ENCODE results near the gene SPARCL1. TPM values are rescaled to one million over a fixed set of nuclear protein-coding genes. Genes with fewer than 3 reads are reported as not detected.

SPARCL1 gene
- total and polyA plus RNA-seq, 10 of the 15 experiments (the other 5 are each of a cell fraction or from before 2014, with no cell fraction given): 0.10 to 1.1 TPM; not detected in 8

DNA sequence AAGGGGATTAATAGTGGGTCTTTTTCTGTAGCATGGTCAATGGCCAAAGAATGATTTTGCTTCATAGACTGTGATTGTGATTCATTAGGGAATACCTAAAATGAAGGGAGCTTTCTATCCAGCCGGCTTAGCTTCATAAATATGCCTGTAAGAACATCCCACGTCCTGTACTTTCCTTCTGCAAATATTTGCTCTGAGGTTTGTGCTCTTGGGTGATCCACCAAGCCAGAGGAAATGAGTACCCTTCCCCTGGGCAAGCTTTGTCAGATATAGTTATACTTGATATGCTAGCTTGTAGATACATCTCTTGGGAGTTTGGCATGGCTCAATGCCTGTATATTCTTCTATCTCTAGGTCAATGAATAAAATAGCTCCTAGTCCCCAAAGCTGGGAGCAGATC is 28.2 kb upstream of the SPARCL1 start:
- DNase-seq (ENCODE audit: low read depth, low spot score) (no peak), ATAC-seq (no peak), FAIRE-seq (no peak)
- no peak overlapping the region for H3K27ac ChIP-seq (ENCODE audit: control insufficient read depth, insufficient read depth)
- intact Hi-C loops (cut with micrococcal nuclease; ENCODE audit: unreplicated experiment): no loop called here
- no peak overlapping the region for H3K4me3 ChIP-seq
- H3K9me3 ChIP-seq (replicated peaks; ENCODE audit: control insufficient read depth, insufficient read depth, low read length): no peaks in the 10 kb centered on the region
- H3K79me2 ChIP-seq (ENCODE audit: control insufficient read depth, insufficient read depth, low read length): no peaks in the 10 kb centered on the region
- no peaks in the 10 kb centered on the region for H3K27me3 ChIP-seq (replicated peaks in 1 of 2; ENCODE audit: control insufficient read depth in 2 of 2, insufficient read depth in 2 of 2, low read length in 1 of 2)
- H3K4me1 ChIP-seq (ENCODE audit: control insufficient read depth, insufficient read depth, low read length): no peaks in the 10 kb centered on the region
- H3K36me3 ChIP-seq (ENCODE audit: control insufficient read depth in 2 of 2, insufficient read depth in 2 of 2, low read length in 1 of 2): no peaks in the 10 kb centered on the region
- no peak overlapping the region for H3K9ac ChIP-seq (ENCODE audit: control insufficient read depth, insufficient read depth, low read length)
- CTCF ChIA-PET: interaction anchor here (0.8 to 1.8 kb wide), 2 partner anchors 13 to 59 kb away, joined by 4 read pairs; no protein-coding TSS in a partner anchor
- H4K20me1 ChIP-seq (ENCODE audit: control insufficient read depth, insufficient read depth): no peaks in the 10 kb centered on the region
- POLR2A ChIA-PET: no interaction called here
- WGBS (ENCODE audit: insufficient coverage, insufficient replicate concordance, low lambda C conversion rate, missing lambda C conversion rate): 29% methylated on average over 2 of the region's 2 CpGs
- in situ Hi-C loops (cut with MboI): no loop called here
- H3K4me2 ChIP-seq (ENCODE audit: control insufficient read depth, insufficient read depth): no peak overlapping the region
- SMC1A ChIA-PET (ENCODE audit: uncharacterized antibody, unreplicated experiment): interaction anchor here (1.1 to 1.2 kb wide), 2 partner anchors 37 to 53 kb away, joined by 3 read pairs; no protein-coding TSS in a partner anchor
- no peak overlapping the region for H2AFZ ChIP-seq (ENCODE audit: control insufficient read depth, low read depth, low read length)
- no TSS peak for BruUV-seq (replicated peaks)
- RAD21 ChIA-PET (ENCODE audit: unreplicated experiment): no interaction called here
- TF ChIP-seq, protein P1, sequence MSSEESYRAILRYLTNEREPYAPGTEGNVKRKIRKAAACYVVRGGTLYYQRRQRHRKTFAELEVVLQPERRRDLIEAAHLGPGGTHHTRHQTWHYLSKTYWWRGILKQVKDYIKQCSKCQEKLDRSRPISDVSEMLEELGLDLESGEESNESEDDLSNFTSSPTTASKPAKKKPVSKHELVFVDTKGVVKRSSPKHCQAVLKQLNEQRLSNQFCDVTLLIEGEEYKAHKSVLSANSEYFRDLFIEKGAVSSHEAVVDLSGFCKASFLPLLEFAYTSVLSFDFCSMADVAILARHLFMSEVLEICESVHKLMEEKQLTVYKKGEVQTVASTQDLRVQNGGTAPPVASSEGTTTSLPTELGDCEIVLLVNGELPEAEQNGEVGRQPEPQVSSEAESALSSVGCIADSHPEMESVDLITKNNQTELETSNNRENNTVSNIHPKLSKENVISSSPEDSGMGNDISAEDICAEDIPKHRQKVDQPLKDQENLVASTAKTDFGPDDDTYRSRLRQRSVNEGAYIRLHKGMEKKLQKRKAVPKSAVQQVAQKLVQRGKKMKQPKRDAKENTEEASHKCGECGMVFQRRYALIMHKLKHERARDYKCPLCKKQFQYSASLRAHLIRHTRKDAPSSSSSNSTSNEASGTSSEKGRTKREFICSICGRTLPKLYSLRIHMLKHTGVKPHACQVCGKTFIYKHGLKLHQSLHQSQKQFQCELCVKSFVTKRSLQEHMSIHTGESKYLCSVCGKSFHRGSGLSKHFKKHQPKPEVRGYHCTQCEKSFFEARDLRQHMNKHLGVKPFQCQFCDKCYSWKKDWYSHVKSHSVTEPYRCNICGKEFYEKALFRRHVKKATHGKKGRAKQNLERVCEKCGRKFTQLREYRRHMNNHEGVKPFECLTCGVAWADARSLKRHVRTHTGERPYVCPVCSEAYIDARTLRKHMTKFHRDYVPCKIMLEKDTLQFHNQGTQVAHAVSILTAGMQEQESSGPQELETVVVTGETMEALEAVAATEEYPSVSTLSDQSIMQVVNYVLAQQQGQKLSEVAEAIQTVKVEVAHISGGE (CRISPR knock-in tag; IDR thresholded peaks at IDR 0.05): no peak
- no peak for TF ChIP-seq SREBF1 (IDR thresholded peaks at IDR 0.05; ENCODE audit: low read length)
- TF ChIP-seq CBX5 (IDR thresholded peaks at IDR 0.05; ENCODE audit: low read depth): no peak
- TF ChIP-seq POLR2A (IDR thresholded peaks at IDR 0.05; ENCODE audit: low read depth, low read length): no peak
- TF ChIP-seq MEF2B (IDR thresholded peaks at IDR 0.05; ENCODE audit: partially characterized antibody, poor library complexity, severe bottlenecking): no peak
- TF ChIP-seq RB1 (IDR thresholded peaks at IDR 0.05; ENCODE audit: borderline replicate concordance): no peak
- no peak for TF ChIP-seq RCOR1 (conservative IDR thresholded peaks at IDR 0.05; ENCODE audit: low read depth, low read length)
- no peak for TF ChIP-seq STAT1 (conservative IDR thresholded peaks at IDR 0.05)
- TF ChIP-seq, protein P2, sequence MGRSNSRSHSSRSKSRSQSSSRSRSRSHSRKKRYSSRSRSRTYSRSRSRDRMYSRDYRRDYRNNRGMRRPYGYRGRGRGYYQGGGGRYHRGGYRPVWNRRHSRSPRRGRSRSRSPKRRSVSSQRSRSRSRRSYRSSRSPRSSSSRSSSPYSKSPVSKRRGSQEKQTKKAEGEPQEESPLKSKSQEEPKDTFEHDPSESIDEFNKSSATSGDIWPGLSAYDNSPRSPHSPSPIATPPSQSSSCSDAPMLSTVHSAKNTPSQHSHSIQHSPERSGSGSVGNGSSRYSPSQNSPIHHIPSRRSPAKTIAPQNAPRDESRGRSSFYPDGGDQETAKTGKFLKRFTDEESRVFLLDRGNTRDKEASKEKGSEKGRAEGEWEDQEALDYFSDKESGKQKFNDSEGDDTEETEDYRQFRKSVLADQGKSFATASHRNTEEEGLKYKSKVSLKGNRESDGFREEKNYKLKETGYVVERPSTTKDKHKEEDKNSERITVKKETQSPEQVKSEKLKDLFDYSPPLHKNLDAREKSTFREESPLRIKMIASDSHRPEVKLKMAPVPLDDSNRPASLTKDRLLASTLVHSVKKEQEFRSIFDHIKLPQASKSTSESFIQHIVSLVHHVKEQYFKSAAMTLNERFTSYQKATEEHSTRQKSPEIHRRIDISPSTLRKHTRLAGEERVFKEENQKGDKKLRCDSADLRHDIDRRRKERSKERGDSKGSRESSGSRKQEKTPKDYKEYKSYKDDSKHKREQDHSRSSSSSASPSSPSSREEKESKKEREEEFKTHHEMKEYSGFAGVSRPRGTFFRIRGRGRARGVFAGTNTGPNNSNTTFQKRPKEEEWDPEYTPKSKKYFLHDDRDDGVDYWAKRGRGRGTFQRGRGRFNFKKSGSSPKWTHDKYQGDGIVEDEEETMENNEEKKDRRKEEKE (IDR thresholded peaks at IDR 0.05): no peak
- no peak for TF ChIP-seq BRCA1 (IDR thresholded peaks at IDR 0.05; ENCODE audit: low read depth, low read length)
- no peak for TF ChIP-seq CEBPB (IDR thresholded peaks at IDR 0.05; ENCODE audit: borderline replicate concordance in 1 of 2, low read depth in 2 of 2, low read length in 2 of 2)
- TF ChIP-seq, protein P3, sequence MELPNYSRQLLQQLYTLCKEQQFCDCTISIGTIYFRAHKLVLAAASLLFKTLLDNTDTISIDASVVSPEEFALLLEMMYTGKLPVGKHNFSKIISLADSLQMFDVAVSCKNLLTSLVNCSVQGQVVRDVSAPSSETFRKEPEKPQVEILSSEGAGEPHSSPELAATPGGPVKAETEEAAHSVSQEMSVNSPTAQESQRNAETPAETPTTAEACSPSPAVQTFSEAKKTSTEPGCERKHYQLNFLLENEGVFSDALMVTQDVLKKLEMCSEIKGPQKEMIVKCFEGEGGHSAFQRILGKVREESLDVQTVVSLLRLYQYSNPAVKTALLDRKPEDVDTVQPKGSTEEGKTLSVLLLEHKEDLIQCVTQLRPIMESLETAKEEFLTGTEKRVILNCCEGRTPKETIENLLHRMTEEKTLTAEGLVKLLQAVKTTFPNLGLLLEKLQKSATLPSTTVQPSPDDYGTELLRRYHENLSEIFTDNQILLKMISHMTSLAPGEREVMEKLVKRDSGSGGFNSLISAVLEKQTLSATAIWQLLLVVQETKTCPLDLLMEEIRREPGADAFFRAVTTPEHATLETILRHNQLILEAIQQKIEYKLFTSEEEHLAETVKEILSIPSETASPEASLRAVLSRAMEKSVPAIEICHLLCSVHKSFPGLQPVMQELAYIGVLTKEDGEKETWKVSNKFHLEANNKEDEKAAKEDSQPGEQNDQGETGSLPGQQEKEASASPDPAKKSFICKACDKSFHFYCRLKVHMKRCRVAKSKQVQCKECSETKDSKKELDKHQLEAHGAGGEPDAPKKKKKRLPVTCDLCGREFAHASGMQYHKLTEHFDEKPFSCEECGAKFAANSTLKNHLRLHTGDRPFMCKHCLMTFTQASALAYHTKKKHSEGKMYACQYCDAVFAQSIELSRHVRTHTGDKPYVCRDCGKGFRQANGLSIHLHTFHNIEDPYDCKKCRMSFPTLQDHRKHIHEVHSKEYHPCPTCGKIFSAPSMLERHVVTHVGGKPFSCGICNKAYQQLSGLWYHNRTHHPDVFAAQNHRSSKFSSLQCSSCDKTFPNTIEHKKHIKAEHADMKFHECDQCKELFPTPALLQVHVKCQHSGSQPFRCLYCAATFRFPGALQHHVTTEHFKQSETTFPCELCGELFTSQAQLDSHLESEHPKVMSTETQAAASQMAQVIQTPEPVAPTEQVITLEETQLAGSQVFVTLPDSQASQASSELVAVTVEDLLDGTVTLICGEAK (IDR thresholded peaks at IDR 0.05; ENCODE audit: borderline replicate concordance): no peak
- no peak for TF ChIP-seq RELA (IDR thresholded peaks at IDR 0.05; ENCODE audit: borderline replicate concordance, partially characterized antibody)

All from GM12878 (cell line).